CD4-positive, alpha-beta T cell (primary cell): ENCODE results near the gene COX17. TPM values are rescaled to one million over a fixed set of nuclear protein-coding genes. Genes with fewer than 3 reads are reported as not detected.

Experiments
- ATAC-seq: fragments of 200-7000 bp; cut with Tn5 transposase; one replicate; pipeline ENCODE4 v1.10.0; 2022; ENCODE audit warnings: mild to moderate bottlenecking; ENCODE audit not compliant: poor library complexity
- CTCF ChIA-PET: fragments of 350-600 bp; sonication (Branson Sonifier 250); formaldehyde crosslinking; loops from one replicate; lab custom pipeline; 2021; ENCODE audit warnings: antibody characterized with exemption, inconsistent platforms; lab: Charles Lee
- POLR2A ChIA-PET: fragments of 350-600 bp; sonication (Branson Sonifier 250); formaldehyde crosslinking; loops from one replicate; lab custom pipeline; 2021; ENCODE audit warnings: antibody characterized with exemption, inconsistent platforms; lab: Charles Lee
- DNase-seq, 14 experiments: peaks; one replicate each; pipeline ENCODE4 v3.0.0-alpha.2; 2013 to 2020; ENCODE audit warnings: mixed read lengths in 2 of 14
- H3K27ac ChIP-seq, 2 donors: one replicate each; pipeline versions ENCODE4 v1.5.1 to v1.7.0; 2013; ENCODE audit warnings: low read length in 2 of 2, low read depth in 1 of 2, mild to moderate bottlenecking in 1 of 2
- H3K27me3 ChIP-seq, 2 experiments: 1 replicate in 1 of 2; 2 replicates in 1 of 2; pipeline versions ENCODE4 v1.6.1 to v1.7.0; 2013; ENCODE audit warnings: low read length in 2 of 2, control low read depth in 1 of 2, mild to moderate bottlenecking in 1 of 2, moderate library complexity in 1 of 2; ENCODE audit not compliant: insufficient read depth in 2 of 2, control insufficient read depth in 1 of 2
- H3K36me3 ChIP-seq: one replicate; pipeline ENCODE4 v1.6.1; 2013; ENCODE audit warnings: low read length, control low read depth; ENCODE audit not compliant: insufficient read depth
- H3K4me1 ChIP-seq: one replicate; pipeline ENCODE4 v1.6.1; 2013; ENCODE audit warnings: low read length, control low read depth; ENCODE audit not compliant: insufficient read depth
- H3K4me3 ChIP-seq: one replicate; pipeline ENCODE4 v1.5.1; 2013; ENCODE audit warnings: mild to moderate bottlenecking, low read length, moderate library complexity
- H3K9me3 ChIP-seq, 2 experiments: 1 replicate in 1 of 2; 2 replicates in 1 of 2; pipeline versions ENCODE4 v1.6.1 to v1.7.0; 2013; ENCODE audit warnings: low read length in 2 of 2, mild to moderate bottlenecking in 2 of 2, control low read depth in 1 of 2, moderate library complexity in 1 of 2; ENCODE audit not compliant: control insufficient read depth in 1 of 2, insufficient read depth in 1 of 2
- H3K27ac Mint-ChIP-seq: one replicate; pipeline ENCODE4 v1.8.0; 2020; ENCODE audit warnings: mixed read lengths
- H3K27me3 Mint-ChIP-seq: one replicate; pipeline ENCODE4 v1.8.0; 2021; ENCODE audit warnings: mixed read lengths
- H3K36me3 Mint-ChIP-seq: one replicate; pipeline ENCODE4 v1.8.0; 2021; ENCODE audit warnings: low read depth, mixed read lengths
- H3K4me1 Mint-ChIP-seq: one replicate; pipeline ENCODE4 v1.8.0; 2021; ENCODE audit warnings: low read depth, mixed read lengths
- H3K4me3 Mint-ChIP-seq: one replicate; pipeline ENCODE4 v1.8.0; 2020; ENCODE audit warnings: mild to moderate bottlenecking, mixed read lengths
- H3K9me3 Mint-ChIP-seq: one replicate; pipeline ENCODE4 v1.8.0; 2020; ENCODE audit warnings: mixed read lengths
- CTCF ChIP-seq: fragments of 200-600 bp; IDR thresholded peaks from one replicate; pipeline ENCODE4 v1.8.0; 2022; ENCODE audit warnings: antibody characterized with exemption, mild to moderate bottlenecking
- intact Hi-C, 2 experiments: fragments of 100-400 bp; cut with DNase I in 1 of 2; cut with micrococcal nuclease in 1 of 2; formaldehyde crosslinking; loops; one replicate each; pipeline versions ENCODE4 v1.15.1 to v1.9.0; 2023 to 2025; cut with DNase I, micrococcal nuclease
- total RNA-seq, 174 experiments: library from RNA in 2 of 174; stranded (reverse) in 2 of 174; gene quantifications; one replicate each; pipeline ENCODE4 v1.2.3 and lab custom pipeline; 2021 to 2026

The COX17 gene
- total RNA-seq, 2 experiments from 2014 or later: 24.6 to 26.3 TPM

GRCh38 chr3:119652306-119653033, 24.7 kb downstream of the COX17 start:
- Histone ChIP-seq H3K4me3 (no peak overlapping the region), H3K27me3 (no peaks in the 10 kb centered on the region), H3K27ac (no peak overlapping the region), H3K9me3 (no peaks in the 10 kb centered on the region), H3K4me1 (no peaks in the 10 kb centered on the region), H3K36me3 (peaks cover 9% of the 10 kb centered on the region)
- Mint-ChIP-seq H3K27ac (no peak overlapping the region), H3K4me1 (no peaks in the 10 kb centered on the region), H3K4me3 (no peak overlapping the region), H3K9me3 (no peaks in the 10 kb centered on the region), H3K36me3 (peaks cover 50% of the 10 kb centered on the region), H3K27me3 (no peaks in the 10 kb centered on the region)
- ChIA-PET CTCF (no interaction called here), POLR2A (no interaction called here)
- no peak for ATAC-seq
- DNase-seq: no peak
- intact Hi-C loops: no loop called here
- TF ChIP-seq CTCF: no peak

GRCh38 chr3:119649761-119650160, 27.4 kb downstream of the COX17 start:
- POLR2A ChIA-PET: no interaction called here
- Mint-ChIP-seq H3K4me1 (no peaks in the 10 kb centered on the region), H3K4me3 (no peak overlapping the region), H3K9me3 (no peaks in the 10 kb centered on the region), H3K27ac (no peak overlapping the region), H3K36me3 (peaks cover 54% of the 10 kb centered on the region), H3K27me3 (no peaks in the 10 kb centered on the region)
- no peak for DNase-seq
- TF ChIP-seq CTCF: no peak
- no peaks in the 10 kb centered on the region for H3K27me3 ChIP-seq
- CTCF ChIA-PET: no interaction called here
- H3K27ac ChIP-seq: no peak overlapping the region
- intact Hi-C loops: no loop called here
- peaks cover 12% of the 10 kb centered on the region for H3K36me3 ChIP-seq
- H3K4me1 ChIP-seq: no peaks in the 10 kb centered on the region
- ATAC-seq: no peak
- H3K4me3 ChIP-seq: no peak overlapping the region
- no peaks in the 10 kb centered on the region for H3K9me3 ChIP-seq

GRCh38 chr3:119647843-119648575, 29.2 kb downstream of the COX17 start:
- no peaks in the 10 kb centered on the region for H3K27me3 Mint-ChIP-seq
- no peak overlapping the region for H3K27ac Mint-ChIP-seq
- Histone ChIP-seq H3K4me3 (no peak overlapping the region), H3K27ac (no peak overlapping the region), H3K36me3 (peaks cover 12% of the 10 kb centered on the region), H3K9me3 (no peaks in the 10 kb centered on the region), H3K4me1 (no peaks in the 10 kb centered on the region), H3K27me3 (no peaks in the 10 kb centered on the region)
- no peak for TF ChIP-seq CTCF
- H3K9me3 Mint-ChIP-seq: no peaks in the 10 kb centered on the region
- ChIA-PET POLR2A (no interaction called here), CTCF (no interaction called here)
- H3K4me1 Mint-ChIP-seq: no peaks in the 10 kb centered on the region
- peaks cover 53% of the 10 kb centered on the region for H3K36me3 Mint-ChIP-seq
- intact Hi-C loops: no loop called here
- ATAC-seq (no peak), DNase-seq (no peak)
- no peak overlapping the region for H3K4me3 Mint-ChIP-seq
